ENCODE measurements around the gene NEK8. TPM values are rescaled to one million over a fixed set of nuclear protein-coding genes. Genes with fewer than 3 reads are reported as not detected.

NEK8 gene
- total RNA-seq, 3 donors from 2014 or later (not counting 1 experiment from before 2014, with no cell fraction given): 5.9 to 7.4 (median 6.8) TPM

GRCh38 chr17:28738680-28739384 is 10.2 kb downstream of the NEK8 start:
- Mint-ChIP-seq H3K27me3 (ENCODE audit: low read depth in 2 of 2) (no peaks in the 10 kb centered on the region), H3K4me1 (peaks cover 0 to 17% of the 10 kb centered on the region in 2 donors), H3K27ac (no peak overlapping the region), H3K9me3 (no peaks in the 10 kb centered on the region), H3K36me3 (no peaks in the 10 kb centered on the region), H3K4me3 (no peak overlapping the region)
- H3K9me3 ChIP-seq (ENCODE audit: control insufficient read depth, insufficient read depth, low read length): no peaks in the 10 kb centered on the region
- no peak for TF ChIP-seq CTCF (IDR thresholded peaks at IDR 0.05)
- H3K4me1 ChIP-seq (ENCODE audit: control insufficient read depth, insufficient read depth, low read length): peaks cover 55% of the 10 kb centered on the region
- H3K4me3 ChIP-seq (ENCODE audit: low read length): no peak overlapping the region
- peak in 1 of 2 donors; percentile 85 for DNase-seq
- intact Hi-C loops (cut with micrococcal nuclease): no loop called here
- WGBS (ENCODE audit: insufficient coverage): 47% methylated on average over 9 of the region's 10 CpGs
- H3K27me3 ChIP-seq (ENCODE audit: control insufficient read depth, insufficient read depth, low read length): no peaks in the 10 kb centered on the region
- peak; percentile 15 to 46 (median 27) for ATAC-seq
- no peaks in the 10 kb centered on the region for H3K36me3 ChIP-seq (ENCODE audit: control insufficient read depth, insufficient read depth, low read length)
- H3K27ac ChIP-seq (ENCODE audit: low read length): peak overlapping the region; percentile 91

- no peak overlapping the region for H3K4me3 Mint-ChIP-seq
- H3K36me3 Mint-ChIP-seq: no peaks in the 10 kb centered on the region
- no peaks in the 10 kb centered on the region for H3K9me3 Mint-ChIP-seq
- Histone ChIP-seq H3K4me1 (ENCODE audit: control insufficient read depth, insufficient read depth, low read length) (peaks cover 70% of the 10 kb centered on the region), H3K27ac (ENCODE audit: low read length) (peak overlapping the region; percentile 53), H3K9me3 (ENCODE audit: control insufficient read depth, insufficient read depth, low read length) (no peaks in the 10 kb centered on the region), H3K27me3 (ENCODE audit: control insufficient read depth, insufficient read depth, low read length) (no peaks in the 10 kb centered on the region), H3K4me3 (ENCODE audit: low read length) (no peak overlapping the region), H3K36me3 (ENCODE audit: control insufficient read depth, insufficient read depth, low read length) (no peaks in the 10 kb centered on the region)
- H3K27ac Mint-ChIP-seq: no peak overlapping the region
- intact Hi-C loops (cut with micrococcal nuclease): loop anchor here (5.0 kb wide), 1 partner anchor 187 kb away; no protein-coding TSS in a partner anchor
- TF ChIP-seq CTCF (IDR thresholded peaks at IDR 0.05): no peak
- ATAC-seq (no peak), DNase-seq (no peak)
- no peaks in the 10 kb centered on the region for H3K27me3 Mint-ChIP-seq (ENCODE audit: low read depth in 2 of 2)
- 76% methylated on average over 10 of the region's 10 CpGs for WGBS (ENCODE audit: insufficient coverage)
- H3K4me1 Mint-ChIP-seq: peaks cover 0 to 31% of the 10 kb centered on the region in 2 donors
Observed at GRCh38 chr17:28740406-28741357, 12.1 kb downstream of the NEK8 start.

GRCh38 chr17:28741358-28742349 is 13.1 kb downstream of the NEK8 start:
- no peaks in the 10 kb centered on the region for H3K36me3 Mint-ChIP-seq
- ATAC-seq: peak in 1 of 3 donors; percentile 27
- intact Hi-C loops (cut with micrococcal nuclease): loop anchor here (5.0 kb wide), 1 partner anchor 186 kb away; no protein-coding TSS in a partner anchor
- peaks cover 80% of the 10 kb centered on the region for H3K4me1 ChIP-seq (ENCODE audit: control insufficient read depth, insufficient read depth, low read length)
- H3K27me3 Mint-ChIP-seq (ENCODE audit: low read depth in 2 of 2): no peaks in the 10 kb centered on the region
- TF ChIP-seq CTCF (IDR thresholded peaks at IDR 0.05): no peak
- no peak overlapping the region for H3K4me3 Mint-ChIP-seq
- no peaks in the 10 kb centered on the region for H3K36me3 ChIP-seq (ENCODE audit: control insufficient read depth, insufficient read depth, low read length)
- H3K27ac ChIP-seq (ENCODE audit: low read length): peak overlapping the region; percentile 53
- H3K9me3 ChIP-seq (ENCODE audit: control insufficient read depth, insufficient read depth, low read length): no peaks in the 10 kb centered on the region
- no peak overlapping the region for H3K4me3 ChIP-seq (ENCODE audit: low read length)
- no peaks in the 10 kb centered on the region for H3K9me3 Mint-ChIP-seq
- no peak for DNase-seq
- WGBS (ENCODE audit: insufficient coverage): 53% methylated on average over 19 of the region's 19 CpGs
- H3K4me1 Mint-ChIP-seq: peaks cover 0 to 38% of the 10 kb centered on the region in 2 donors
- no peak overlapping the region for H3K27ac Mint-ChIP-seq
- H3K27me3 ChIP-seq (ENCODE audit: control insufficient read depth, insufficient read depth, low read length): no peaks in the 10 kb centered on the region
